Ishikawa (cell line): ENCODE measurements around the gene COX6B2.

ENCODE experiments used
- CEBPB ChIP-seq: IDR thresholded peaks from 2 replicates; pipeline ENCODE4 v1.6.1; 2012
- CREB1 ChIP-seq: IDR thresholded peaks from 2 replicates; pipeline ENCODE4 v1.6.1; 2012; ENCODE audit warnings: low read depth
- EGR1 ChIP-seq: IDR thresholded peaks from 2 replicates; pipeline ENCODE4 v1.6.1; 2012
- EP300 ChIP-seq: IDR thresholded peaks from 2 replicates; pipeline ENCODE4 v1.6.1; 2012; ENCODE audit warnings: borderline replicate concordance
- FOXM1 ChIP-seq: IDR thresholded peaks from 2 replicates; pipeline ENCODE4 v1.6.1; 2012; ENCODE audit warnings: low read depth, borderline replicate concordance
- NFIC ChIP-seq: IDR thresholded peaks from 2 replicates; pipeline ENCODE4 v1.6.1; 2012
- RAD21 ChIP-seq: IDR thresholded peaks from 2 replicates; pipeline ENCODE4 v1.6.1; 2012; ENCODE audit warnings: low read depth
- TAF1 ChIP-seq: IDR thresholded peaks from 2 replicates; pipeline ENCODE4 v1.6.1; 2012; ENCODE audit warnings: low read depth, mild to moderate bottlenecking
- TCF12 ChIP-seq: IDR thresholded peaks from 2 replicates; pipeline ENCODE4 v1.6.1; 2012; ENCODE audit warnings: low read depth
- USF1 ChIP-seq: IDR thresholded peaks from 2 replicates; pipeline ENCODE4 v1.6.1; 2012
- YY1 ChIP-seq: IDR thresholded peaks from 2 replicates; pipeline ENCODE4 v1.6.1; 2012; ENCODE audit warnings: low read depth
- TF ChIP-seq, protein P1 (sequence below): IDR thresholded peaks from 2 replicates; pipeline ENCODE4 v1.6.1; 2012

GRCh38 chr19:55303477-55303876 lies 51.0 kb downstream of the COX6B2 start:
- no peak for TF ChIP-seq EP300
- no peak for TF ChIP-seq NFIC
- no peak for TF ChIP-seq CEBPB
- TF ChIP-seq YY1, result no peak
- TF ChIP-seq TAF1, result no peak
- TF ChIP-seq, protein P1, sequence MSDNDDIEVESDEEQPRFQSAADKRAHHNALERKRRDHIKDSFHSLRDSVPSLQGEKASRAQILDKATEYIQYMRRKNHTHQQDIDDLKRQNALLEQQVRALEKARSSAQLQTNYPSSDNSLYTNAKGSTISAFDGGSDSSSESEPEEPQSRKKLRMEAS, result no peak
- TF ChIP-seq FOXM1, result no peak
- no peak for TF ChIP-seq TCF12
- TF ChIP-seq CREB1, result no peak
- no peak for TF ChIP-seq EGR1
- no peak for TF ChIP-seq RAD21
- no peak for TF ChIP-seq USF1
